ENCODE results near the gene CHDH.

DNA sequence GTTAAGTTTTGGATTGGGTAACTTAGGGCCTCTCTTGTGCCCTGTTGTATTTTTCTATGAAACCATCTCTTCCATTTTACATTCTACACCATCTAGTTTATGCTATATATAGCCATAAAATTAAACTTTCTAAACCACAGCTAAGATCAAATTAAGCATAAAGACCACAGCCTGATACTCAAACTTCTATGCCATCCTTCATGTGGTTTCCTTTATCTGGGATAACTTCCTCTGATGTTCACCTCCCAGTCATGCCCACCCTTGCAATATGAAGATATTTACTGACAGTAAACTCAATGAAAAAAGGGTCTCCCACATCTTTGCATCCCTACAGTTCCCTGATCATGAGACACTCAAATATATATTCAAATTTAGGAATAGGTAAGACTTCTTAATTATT lies 41.2 kb upstream of the CHDH start:
- TF ChIP-seq POLR2A (IDR thresholded peaks at IDR 0.05): no peak
- TF ChIP-seq, protein P1, sequence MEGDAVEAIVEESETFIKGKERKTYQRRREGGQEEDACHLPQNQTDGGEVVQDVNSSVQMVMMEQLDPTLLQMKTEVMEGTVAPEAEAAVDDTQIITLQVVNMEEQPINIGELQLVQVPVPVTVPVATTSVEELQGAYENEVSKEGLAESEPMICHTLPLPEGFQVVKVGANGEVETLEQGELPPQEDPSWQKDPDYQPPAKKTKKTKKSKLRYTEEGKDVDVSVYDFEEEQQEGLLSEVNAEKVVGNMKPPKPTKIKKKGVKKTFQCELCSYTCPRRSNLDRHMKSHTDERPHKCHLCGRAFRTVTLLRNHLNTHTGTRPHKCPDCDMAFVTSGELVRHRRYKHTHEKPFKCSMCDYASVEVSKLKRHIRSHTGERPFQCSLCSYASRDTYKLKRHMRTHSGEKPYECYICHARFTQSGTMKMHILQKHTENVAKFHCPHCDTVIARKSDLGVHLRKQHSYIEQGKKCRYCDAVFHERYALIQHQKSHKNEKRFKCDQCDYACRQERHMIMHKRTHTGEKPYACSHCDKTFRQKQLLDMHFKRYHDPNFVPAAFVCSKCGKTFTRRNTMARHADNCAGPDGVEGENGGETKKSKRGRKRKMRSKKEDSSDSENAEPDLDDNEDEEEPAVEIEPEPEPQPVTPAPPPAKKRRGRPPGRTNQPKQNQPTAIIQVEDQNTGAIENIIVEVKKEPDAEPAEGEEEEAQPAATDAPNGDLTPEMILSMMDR (IDR thresholded peaks at IDR 0.05): no peak

Measured in heart left ventricle (tissue), 13 donors.